Endodermal cell (in vitro differentiated cells): ENCODE data around the gene AUTS2. TPM values are rescaled to one million over a fixed set of nuclear protein-coding genes. Genes with fewer than 3 reads are reported as not detected.
"Not testable (repeated sequence)": the region's sequence is repeated elsewhere in the genome, so short reads cannot be mapped to it uniquely, and the experiment has no call there.

Source experiments
- DNase-seq: peaks from one replicate; pipeline ENCODE4 v3.0.0-alpha.2; 2017
- H3K27ac ChIP-seq: 2 replicates; pipeline ENCODE4 v1.5.1; 2013; ENCODE audit warnings: mild to moderate bottlenecking, low read depth, low read length, moderate library complexity
- H3K27me3 ChIP-seq: 2 replicates; pipeline ENCODE4 v1.6.1; 2013; ENCODE audit warnings: mild to moderate bottlenecking, low read length, moderate library complexity; ENCODE audit not compliant: insufficient read depth, control insufficient read depth, poor library complexity, severe bottlenecking
- H3K36me3 ChIP-seq: 2 replicates; pipeline ENCODE4 v1.7.0; 2013; ENCODE audit warnings: mild to moderate bottlenecking, low read length, moderate library complexity; ENCODE audit not compliant: control insufficient read depth, insufficient read depth
- H3K4me1 ChIP-seq: one replicate; pipeline ENCODE4 v1.7.0; 2013; ENCODE audit warnings: low read length; ENCODE audit not compliant: control insufficient read depth, insufficient read depth
- H3K4me3 ChIP-seq: 2 replicates; pipeline ENCODE4 v1.5.1; 2013; ENCODE audit warnings: mild to moderate bottlenecking, low read length, moderate library complexity
- H3K9ac ChIP-seq: 2 replicates; pipeline ENCODE4 v1.6.1; 2013; ENCODE audit warnings: mild to moderate bottlenecking, low read length, moderate library complexity; ENCODE audit not compliant: poor library complexity, severe bottlenecking; ENCODE audit errors: extremely low read depth
- H3K9me3 ChIP-seq: 2 replicates; pipeline ENCODE4 v1.6.1; 2013; ENCODE audit warnings: mild to moderate bottlenecking, low read length, moderate library complexity; ENCODE audit not compliant: control insufficient read depth
- H3K27ac Mint-ChIP-seq: 2 replicates; pipeline ENCODE4 v1.8.0; 2020; ENCODE audit warnings: mixed read lengths
- H3K27me3 Mint-ChIP-seq: 2 replicates; pipeline ENCODE4 v1.8.0; 2021; ENCODE audit warnings: mild to moderate bottlenecking, mixed read lengths; ENCODE audit not compliant: insufficient read depth
- H3K36me3 Mint-ChIP-seq: 2 replicates; pipeline ENCODE4 v1.8.0; 2020; ENCODE audit warnings: low read depth, mixed read lengths
- H3K4me1 Mint-ChIP-seq: 2 replicates; pipeline ENCODE4 v1.8.0; 2020; ENCODE audit warnings: mixed read lengths
- H3K4me3 Mint-ChIP-seq: 2 replicates; pipeline ENCODE4 v1.8.0; 2020; ENCODE audit warnings: mild to moderate bottlenecking, moderate library complexity, mixed read lengths
- H3K9me3 Mint-ChIP-seq: 2 replicates; pipeline ENCODE4 v1.8.0; 2020; ENCODE audit warnings: mild to moderate bottlenecking, mixed read lengths
- CTCF ChIP-seq: fragments of 200-600 bp; sonication (generic); conservative IDR thresholded peaks from 2 replicates; pipeline ENCODE4 v1.5.0; 2021; ENCODE audit warnings: antibody characterized with exemption, mild to moderate bottlenecking
- WGBS, 2 experiments: methylation state at CpG; one replicate each; pipeline versions ENCODE4 v1.1.5 to v1.1.7; 2013; ENCODE audit warnings: missing lambda C conversion rate in 2 of 2, mixed read lengths in 1 of 2; ENCODE audit not compliant: insufficient coverage in 1 of 2, insufficient read length in 1 of 2; 5-methylcytosine and 5-hydroxymethylcytosine counted together
- total RNA-seq, 2 donors: library from RNA; stranded (reverse); fragmentation: NEBNext Ultra II Directional in 1 of 2; extraction: Animal tissue kit (Norgen Biotek cat#: 25700) in 1 of 2; gene quantifications; 2 replicates in 1 of 2; 3 replicates in 1 of 2; pipeline ENCODE4 v1.2.1, GENCODE V29; 2021

The AUTS2 gene
- total RNA-seq, 2 donors from 2014 or later = 76.8 to 106 TPM

GRCh38 chr7:70808876-70809275, 1210.6 kb downstream of the AUTS2 start:
- Histone ChIP-seq H3K9me3 (no peaks in the 10 kb centered on the region), H3K9ac (no peak overlapping the region), H3K4me3 (no peak overlapping the region), H3K27ac (no peak overlapping the region), H3K27me3 (no peaks in the 10 kb centered on the region), H3K36me3 (no peaks in the 10 kb centered on the region), H3K4me1 (no peaks in the 10 kb centered on the region)
- Mint-ChIP-seq H3K27ac (no peak overlapping the region), H3K9me3 (peaks cover 3% of the 10 kb centered on the region), H3K36me3 (no peaks in the 10 kb centered on the region), H3K4me1 (peaks cover 15% of the 10 kb centered on the region), H3K4me3 (no peak overlapping the region), H3K27me3 (no peaks in the 10 kb centered on the region)
- DNase-seq = no peak
- 73 to 89% methylated on average over 3 to 6 of the region's 6 CpGs for WGBS, 2 experiments
- no peak for TF ChIP-seq CTCF

- Histone ChIP-seq H3K9ac (no peak overlapping the region), H3K27me3 (no peaks in the 10 kb centered on the region), H3K9me3 (no peaks in the 10 kb centered on the region), H3K4me1 (no peaks in the 10 kb centered on the region), H3K36me3 (no peaks in the 10 kb centered on the region), H3K4me3 (no peak overlapping the region), H3K27ac (no peak overlapping the region)
- no peak overlapping the region for H3K4me3 Mint-ChIP-seq
- peaks cover 3% of the 10 kb centered on the region for H3K9me3 Mint-ChIP-seq
- WGBS, 2 experiments = 87% methylated on average over 3 of the region's 3 CpGs; no CpG with 5 or more reads in 1 of the 2 experiments
- no peak for TF ChIP-seq CTCF
- H3K4me1 Mint-ChIP-seq = peaks cover 15% of the 10 kb centered on the region
- no peaks in the 10 kb centered on the region for H3K27me3 Mint-ChIP-seq
- H3K27ac Mint-ChIP-seq = no peak overlapping the region
- no peak for DNase-seq
- no peaks in the 10 kb centered on the region for H3K36me3 Mint-ChIP-seq
These were observed 1212.4 kb downstream of the AUTS2 start for GRCh38 chr7:70810558-70811139.

- TF ChIP-seq CTCF = peak; percentile 75
- Histone ChIP-seq H3K36me3 (no peaks in the 10 kb centered on the region), H3K27ac (no peak overlapping the region), H3K27me3 (no peaks in the 10 kb centered on the region), H3K9me3 (peaks cover 4% of the 10 kb centered on the region), H3K4me1 (no peaks in the 10 kb centered on the region), H3K4me3 (no peak overlapping the region), H3K9ac (no peak overlapping the region)
- H3K4me1 Mint-ChIP-seq = peaks cover 15% of the 10 kb centered on the region
- peaks cover 13% of the 10 kb centered on the region for H3K9me3 Mint-ChIP-seq
- H3K27me3 Mint-ChIP-seq = no peaks in the 10 kb centered on the region
- WGBS, 2 experiments = 40 to 50% methylated on average over 2 to 3 of the region's 3 CpGs
- no peaks in the 10 kb centered on the region for H3K36me3 Mint-ChIP-seq
- no peak overlapping the region for H3K4me3 Mint-ChIP-seq
- DNase-seq = no peak
- H3K27ac Mint-ChIP-seq = no peak overlapping the region
These were observed 1214.2 kb downstream of the AUTS2 start for GRCh38 chr7:70812511-70812910.

- H3K27me3 Mint-ChIP-seq, H3K27ac Mint-ChIP-seq, H3K4me1 Mint-ChIP-seq, H3K4me1 ChIP-seq, H3K27ac ChIP-seq, DNase-seq, H3K9ac ChIP-seq, H3K36me3 Mint-ChIP-seq, H3K27me3 ChIP-seq, H3K4me3 Mint-ChIP-seq, H3K9me3 ChIP-seq, H3K4me3 ChIP-seq, H3K36me3 ChIP-seq: not testable (repeated sequence)
- H3K9me3 Mint-ChIP-seq = peaks cover 38% of the 10 kb centered on the region
- 86 to 91% methylated on average over 4 to 6 of the region's 6 CpGs for WGBS, 2 experiments
These were observed 1224.2 kb downstream of the AUTS2 start for GRCh38 chr7:70822490-70822889.
